Measurements from ENCODE around the gene C13orf42.

DNA sequence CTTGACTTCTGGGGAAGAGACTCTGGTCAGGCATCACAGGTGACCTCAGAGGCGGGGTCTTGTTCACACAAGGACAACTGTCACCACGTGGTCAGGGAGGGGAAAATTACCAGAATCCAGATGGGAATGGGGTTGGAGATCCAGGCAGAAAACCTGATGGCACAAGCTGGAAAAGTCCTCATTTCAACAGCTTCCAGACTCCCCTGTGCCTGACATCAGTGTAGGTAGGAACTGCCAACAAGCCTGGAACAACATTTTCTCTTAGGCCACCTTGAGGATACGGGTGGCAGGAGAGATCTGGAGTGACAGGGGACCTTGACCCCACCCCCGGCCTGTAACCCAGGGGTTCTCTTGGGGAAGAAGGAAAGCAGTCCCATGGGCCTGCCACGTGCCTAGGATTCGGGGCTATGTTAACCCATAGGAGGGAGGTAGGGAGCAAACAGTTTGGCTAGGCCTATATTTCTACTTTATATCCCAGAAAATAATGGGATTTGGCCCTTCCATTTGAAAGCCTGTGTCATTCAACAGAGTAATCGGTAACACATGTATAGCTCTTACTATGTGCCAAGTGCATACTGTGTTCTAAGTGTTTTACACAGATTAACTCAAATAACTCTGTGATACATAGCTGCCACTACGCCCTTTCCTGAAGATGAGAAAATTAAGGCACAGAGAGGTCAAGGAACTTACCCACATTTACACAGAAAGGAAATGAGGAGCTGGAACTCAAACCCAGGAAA, 44.9 kb upstream of the C13orf42 start:
- TF ChIP-seq POLR2A (IDR thresholded peaks at IDR 0.05): no peak
- TF ChIP-seq EP300 (IDR thresholded peaks at IDR 0.05): no peak
